Fibroblast of lung (primary cell): Measurements from ENCODE around the gene DCAF6. TPM values are rescaled to one million over a fixed set of nuclear protein-coding genes. Genes with fewer than 3 reads are reported as not detected.

Source experiments
- DNase-seq, 2 donors: peaks; one replicate each; pipeline versions ENCODE4 v3.0.0 to v3.0.0-alpha.2; 2010; ENCODE audit warnings: low read depth in 2 of 2
- H2AFZ ChIP-seq: 2 replicates; pipeline ENCODE4 v1.5.1; 2012; ENCODE audit warnings: low read length, control low read depth, inconsistent platforms
- H3K27ac ChIP-seq: 2 replicates; pipeline ENCODE4 v1.5.1; 2011; ENCODE audit warnings: low read length, control low read depth; ENCODE audit not compliant: insufficient read depth
- H3K27me3 ChIP-seq: 2 replicates; pipeline ENCODE4 v1.5.1; 2011; ENCODE audit warnings: mild to moderate bottlenecking, low read length; ENCODE audit not compliant: control insufficient read depth, insufficient read depth
- H3K36me3 ChIP-seq: 2 replicates; pipeline ENCODE4 v1.5.1; 2011; ENCODE audit warnings: low read length; ENCODE audit not compliant: control insufficient read depth, insufficient read depth
- H3K4me1 ChIP-seq: 2 replicates; pipeline ENCODE4 v1.5.1; 2011; ENCODE audit warnings: low read length; ENCODE audit not compliant: control insufficient read depth, insufficient read depth; ENCODE audit errors: extremely low read depth
- H3K4me2 ChIP-seq: 2 replicates; pipeline ENCODE4 v1.5.1; 2011; ENCODE audit warnings: low read length, control low read depth; ENCODE audit not compliant: insufficient read depth; ENCODE audit errors: extremely low read depth
- H3K4me3 ChIP-seq, 4 experiments: fragments of 200-600 bp in 1 of 4; sonication (generic) in 1 of 4; replicated peaks in 1 of 4; 2 replicates each; pipeline ENCODE4 v1.5.1; 2011 to 2016; ENCODE audit warnings: low read length in 4 of 4, low read depth in 3 of 4, mild to moderate bottlenecking in 3 of 4, control low read depth in 2 of 4, inconsistent platforms in 1 of 4, mixed read lengths in 1 of 4; ENCODE audit not compliant: insufficient read depth in 1 of 4; ENCODE audit errors: control extremely low read depth in 1 of 4
- H3K79me2 ChIP-seq: 2 replicates; pipeline ENCODE4 v1.5.1; 2012; ENCODE audit warnings: mild to moderate bottlenecking, low read length, inconsistent platforms; ENCODE audit not compliant: control insufficient read depth, insufficient read depth
- H3K9ac ChIP-seq: 2 replicates; pipeline ENCODE4 v1.5.1; 2011; ENCODE audit warnings: mild to moderate bottlenecking, low read length, control low read depth; ENCODE audit not compliant: insufficient read depth
- H3K9me3 ChIP-seq: 2 replicates; pipeline ENCODE4 v1.5.1; 2012; ENCODE audit warnings: low read depth, low read length; ENCODE audit not compliant: control insufficient read depth, insufficient read depth
- H4K20me1 ChIP-seq: 2 replicates; pipeline ENCODE4 v1.5.1; 2011; ENCODE audit warnings: low read length; ENCODE audit not compliant: control insufficient read depth, insufficient read depth; ENCODE audit errors: extremely low read depth
- EZH2 ChIP-seq: IDR thresholded peaks from 2 replicates; pipeline ENCODE4 v1.5.1; 2012; ENCODE audit warnings: low read length, control low read depth, mild to moderate bottlenecking; ENCODE audit errors: missing control alignments
- polyA plus RNA-seq, 2 donors: library from polyadenylated mRNA; depleted of rRNA in 1 of 2; stranded (reverse) in 1 of 2; unstranded in 1 of 2; fragments of >200 nt; gene quantifications; 2 replicates each; pipeline ENCODE4 v1.2.1, GENCODE V29; 2011 to 2012; ENCODE audit warnings: missing spikeins in 1 of 2
- total RNA-seq: library from RNA; depleted of rRNA; stranded (reverse); fragments of >200 nt; gene quantifications from 2 replicates; pipeline ENCODE4 v1.2.1, GENCODE V29; 2014
- TF ChIP-seq, protein P1 (sequence below), 2 donors: IDR thresholded peaks in 1 of 2; conservative IDR thresholded peaks in 1 of 2; 1 replicate in 1 of 2; 2 replicates in 1 of 2; pipeline ENCODE4 v1.5.1; 2011 to 2012; ENCODE audit warnings: low read length in 2 of 2, control low read depth in 1 of 2, inconsistent platforms in 1 of 2, low read depth in 1 of 2, mild to moderate bottlenecking in 1 of 2

Gene DCAF6
- total and polyA plus RNA-seq, 2 donors (not counting 1 experiment from before 2014, with no cell fraction given), result 64.4 to 143 TPM

GRCh38 chr1:167915569-167915968 is 20.9 kb upstream of the DCAF6 start:
- H3K36me3 ChIP-seq, result no peaks in the 10 kb centered on the region
- no peak overlapping the region for H3K4me2 ChIP-seq
- no peak overlapping the region for H3K4me3 ChIP-seq
- DNase-seq, result no peak
- no peaks in the 10 kb centered on the region for H3K79me2 ChIP-seq
- H3K27ac ChIP-seq, result no peak overlapping the region
- no peaks in the 10 kb centered on the region for H3K4me1 ChIP-seq
- H3K27me3 ChIP-seq, result no peaks in the 10 kb centered on the region
- H3K9me3 ChIP-seq, result no peaks in the 10 kb centered on the region
- H4K20me1 ChIP-seq, result no peaks in the 10 kb centered on the region
- H3K9ac ChIP-seq, result no peak overlapping the region
- no peak overlapping the region for H2AFZ ChIP-seq
- no peak for TF ChIP-seq EZH2
- TF ChIP-seq, protein P1, sequence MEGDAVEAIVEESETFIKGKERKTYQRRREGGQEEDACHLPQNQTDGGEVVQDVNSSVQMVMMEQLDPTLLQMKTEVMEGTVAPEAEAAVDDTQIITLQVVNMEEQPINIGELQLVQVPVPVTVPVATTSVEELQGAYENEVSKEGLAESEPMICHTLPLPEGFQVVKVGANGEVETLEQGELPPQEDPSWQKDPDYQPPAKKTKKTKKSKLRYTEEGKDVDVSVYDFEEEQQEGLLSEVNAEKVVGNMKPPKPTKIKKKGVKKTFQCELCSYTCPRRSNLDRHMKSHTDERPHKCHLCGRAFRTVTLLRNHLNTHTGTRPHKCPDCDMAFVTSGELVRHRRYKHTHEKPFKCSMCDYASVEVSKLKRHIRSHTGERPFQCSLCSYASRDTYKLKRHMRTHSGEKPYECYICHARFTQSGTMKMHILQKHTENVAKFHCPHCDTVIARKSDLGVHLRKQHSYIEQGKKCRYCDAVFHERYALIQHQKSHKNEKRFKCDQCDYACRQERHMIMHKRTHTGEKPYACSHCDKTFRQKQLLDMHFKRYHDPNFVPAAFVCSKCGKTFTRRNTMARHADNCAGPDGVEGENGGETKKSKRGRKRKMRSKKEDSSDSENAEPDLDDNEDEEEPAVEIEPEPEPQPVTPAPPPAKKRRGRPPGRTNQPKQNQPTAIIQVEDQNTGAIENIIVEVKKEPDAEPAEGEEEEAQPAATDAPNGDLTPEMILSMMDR (conservative IDR thresholded peaks at IDR 0.05 in 1 of 2, IDR thresholded peaks at IDR 0.05 in 1 of 2; ENCODE audit: low read depth in 1 of 2, low read length in 2 of 2), result no peak

- peaks cover 2% of the 10 kb centered on the region for H3K4me1 ChIP-seq
- no peak overlapping the region for H3K4me2 ChIP-seq
- H3K9me3 ChIP-seq, result no peaks in the 10 kb centered on the region
- H3K9ac ChIP-seq, result no peak overlapping the region
- no peak overlapping the region for H3K4me3 ChIP-seq
- no peak overlapping the region for H2AFZ ChIP-seq
- no peaks in the 10 kb centered on the region for H3K79me2 ChIP-seq
- no peak overlapping the region for H3K27ac ChIP-seq
- H3K27me3 ChIP-seq, result no peaks in the 10 kb centered on the region
- DNase-seq, result no peak
- TF ChIP-seq EZH2, result no peak
- TF ChIP-seq, protein P1 (conservative IDR thresholded peaks at IDR 0.05 in 1 of 2, IDR thresholded peaks at IDR 0.05 in 1 of 2; ENCODE audit: low read depth in 1 of 2, low read length in 2 of 2), result no peak
- H4K20me1 ChIP-seq, result no peaks in the 10 kb centered on the region
- H3K36me3 ChIP-seq, result no peaks in the 10 kb centered on the region
Measured at GRCh38 chr1:167916766-167917511, 19.5 kb upstream of the DCAF6 start.

- Histone ChIP-seq H3K4me2 (no peak overlapping the region), H3K27ac (no peak overlapping the region), H3K79me2 (peaks cover 3% of the 10 kb centered on the region)
Measured at GRCh38 chr1:167922023-167922422, 14.5 kb upstream of the DCAF6 start.

More at GRCh38 chr1:167922023-167922422, 14.5 kb upstream of the DCAF6 start:
- Histone ChIP-seq H3K9ac (no peak overlapping the region), H3K27me3 (no peaks in the 10 kb centered on the region), H4K20me1 (no peaks in the 10 kb centered on the region), H3K36me3 (no peaks in the 10 kb centered on the region), H3K9me3 (no peaks in the 10 kb centered on the region), H2AFZ (no peak overlapping the region), H3K4me1 (peaks cover 2% of the 10 kb centered on the region), H3K4me3 (no peak overlapping the region)
- no peak for TF ChIP-seq EZH2
- TF ChIP-seq, protein P1 (conservative IDR thresholded peaks at IDR 0.05 in 1 of 2, IDR thresholded peaks at IDR 0.05 in 1 of 2; ENCODE audit: low read depth in 1 of 2, low read length in 2 of 2), result no peak
- DNase-seq, result peak; percentile 39 to 51
